GM18907 (cell line): Measurements from ENCODE around the gene DNM1L.

Experiments
- ATAC-seq: cut with Tn5 transposase; IDR thresholded peaks from one replicate; pipeline ENCODE4 v1.9.1; 2021; ENCODE audit warnings: mild to moderate bottlenecking, moderate library complexity; ENCODE audit not compliant: unreplicated experiment

The DNM1L gene

GRCh38 chr12:32679091-32679919 lies at the start of gene DNM1L:
Gene DNM1L (plus strand): TSS chr12:32679301. CDS start chr12:32679364, 63 bp downstream.
- peak; percentile 98 for ATAC-seq

GRCh38 chr12:32641287-32641901 lies 37.7 kb upstream of the DNM1L start:
- no peak for ATAC-seq

GRCh38 chr12:32644431-32644830 lies 34.7 kb upstream of the DNM1L start:
- no peak for ATAC-seq

- no peak for ATAC-seq
Observed at GRCh38 chr12:32647275-32647674, 31.8 kb upstream of the DNM1L start.

- ATAC-seq: no peak
Observed at GRCh38 chr12:32650508-32650907, 28.6 kb upstream of the DNM1L start.

GRCh38 chr12:32651151-32651955 lies 27.7 kb upstream of the DNM1L start:
- ATAC-seq: no peak

- no peak for ATAC-seq
Observed at GRCh38 chr12:32651956-32652210, 27.2 kb upstream of the DNM1L start.

- ATAC-seq: no peak
Observed at GRCh38 chr12:32659908-32660440, 19.1 kb upstream of the DNM1L start.

GRCh38 chr12:32661706-32662105 lies 17.4 kb upstream of the DNM1L start:
- ATAC-seq: no peak

GRCh38 chr12:32662665-32663064 lies 16.4 kb upstream of the DNM1L start:
- no peak for ATAC-seq

GRCh38 chr12:32666018-32666417 lies 13.1 kb upstream of the DNM1L start:
- no peak for ATAC-seq

- no peak for ATAC-seq
Observed at GRCh38 chr12:32669584-32669983, 9.5 kb upstream of the DNM1L start.

- ATAC-seq: peak; percentile 56
Observed at GRCh38 chr12:32671930-32672780, 6.9 kb upstream of the DNM1L start.

- ATAC-seq: no peak
Observed at GRCh38 chr12:32679920-32680237, 778 bp downstream of the DNM1L start.

- no peak for ATAC-seq
Observed at GRCh38 chr12:32680787-32681186, 1.7 kb downstream of the DNM1L start.

GRCh38 chr12:32681272-32681671 lies 2.2 kb downstream of the DNM1L start:
- ATAC-seq: no peak

GRCh38 chr12:32686340-32686739 lies 7.2 kb downstream of the DNM1L start:
- no peak for ATAC-seq

- no peak for ATAC-seq
Observed at GRCh38 chr12:32688786-32689185, 9.7 kb downstream of the DNM1L start.

- no peak for ATAC-seq
Observed at GRCh38 chr12:32690927-32691326, 11.8 kb downstream of the DNM1L start.

- ATAC-seq: no peak
Observed at GRCh38 chr12:32692358-32692757, 13.3 kb downstream of the DNM1L start.

- ATAC-seq: no peak
Observed at GRCh38 chr12:32693036-32693435, 13.9 kb downstream of the DNM1L start.
